ENCODE results near the gene UPK2.
"Not testable (repeated sequence)": the region's sequence is repeated elsewhere in the genome, so short reads cannot be mapped to it uniquely, and the experiment has no call there.

Gene UPK2

GRCh38 chr11:118938491-118939403 lies 17.4 kb upstream of the UPK2 start:
- no peak for DNase-seq (ENCODE audit: low read depth in 2 of 2)

- DNase-seq (ENCODE audit: low read depth in 2 of 2): no peak
Measured at GRCh38 chr11:118939404-118939915, 16.6 kb upstream of the UPK2 start.

- no peak for DNase-seq (ENCODE audit: low read depth in 2 of 2)
Measured at GRCh38 chr11:118939953-118940598, 16.0 kb upstream of the UPK2 start.

- no peak for DNase-seq (ENCODE audit: low read depth in 2 of 2)
Measured at GRCh38 chr11:118947091-118947490, 9.0 kb upstream of the UPK2 start.

GRCh38 chr11:118948000-118948399 lies 8.1 kb upstream of the UPK2 start:
- no peak for DNase-seq (ENCODE audit: low read depth in 2 of 2)

GRCh38 chr11:118953265-118953664 lies 2.8 kb upstream of the UPK2 start:
- no peak for DNase-seq (ENCODE audit: low read depth in 2 of 2)

- DNase-seq (ENCODE audit: low read depth in 2 of 2): not testable (repeated sequence)
Measured at GRCh38 chr11:118953976-118954375, 2.1 kb upstream of the UPK2 start.

GRCh38 chr11:118956847-118957469 lies 860 bp downstream of the UPK2 start:
- DNase-seq (ENCODE audit: low read depth in 2 of 2): no peak

- DNase-seq (ENCODE audit: low read depth in 2 of 2): no peak
Measured at GRCh38 chr11:118957549-118957948, 1.5 kb downstream of the UPK2 start.

GRCh38 chr11:118957968-118958367 lies 1.9 kb downstream of the UPK2 start:
- no peak for DNase-seq (ENCODE audit: low read depth in 2 of 2)

GRCh38 chr11:118958577-118958976 lies 2.5 kb downstream of the UPK2 start:
- no peak for DNase-seq (ENCODE audit: low read depth in 2 of 2)

GRCh38 chr11:118961189-118961588 lies 5.1 kb downstream of the UPK2 start:
- no peak for DNase-seq (ENCODE audit: low read depth in 2 of 2)

- DNase-seq (ENCODE audit: low read depth in 2 of 2): no peak
Measured at GRCh38 chr11:118961591-118961990, 5.5 kb downstream of the UPK2 start.

- not testable (repeated sequence) for DNase-seq (ENCODE audit: low read depth in 2 of 2)
Measured at GRCh38 chr11:118969508-118969907, 13.4 kb downstream of the UPK2 start.

- DNase-seq (ENCODE audit: low read depth in 2 of 2): no peak
Measured at GRCh38 chr11:118971646-118972045, 15.5 kb downstream of the UPK2 start, which contains the start of gene FOXR1. FOXR1 (plus strand) TSS chr11:118971761; CDS start chr11:118971932, 171 bp downstream.

- no peak for DNase-seq (ENCODE audit: low read depth in 2 of 2)
Measured at GRCh38 chr11:118973985-118974384, 17.9 kb downstream of the UPK2 start.

GRCh38 chr11:118975771-118976709 lies 19.9 kb downstream of the UPK2 start:
- no peak for DNase-seq (ENCODE audit: low read depth in 2 of 2)

- no peak for DNase-seq (ENCODE audit: low read depth in 2 of 2)
Measured at GRCh38 chr11:118979434-118979833, 23.3 kb downstream of the UPK2 start.

GRCh38 chr11:118980191-118980881 lies 24.2 kb downstream of the UPK2 start:
- DNase-seq (ENCODE audit: low read depth in 2 of 2): no peak

- DNase-seq (ENCODE audit: low read depth in 2 of 2): not testable (repeated sequence)
Measured at GRCh38 chr11:118984337-118984736, 28.2 kb downstream of the UPK2 start.

GRCh38 chr11:118984825-118985224 lies 28.7 kb downstream of the UPK2 start:
- DNase-seq (ENCODE audit: low read depth in 2 of 2): no peak
